Umbilical cord (tissue), 2 donors: ENCODE results near the gene DHX40. TPM values are rescaled to one million over a fixed set of nuclear protein-coding genes. Genes with fewer than 3 reads are reported as not detected.
"Not testable (repeated sequence)": the region's sequence is repeated elsewhere in the genome, so short reads cannot be mapped to it uniquely, and the experiment has no call there.

Source experiments
- DNase-seq: peaks from one replicate; pipeline ENCODE4 v3.0.0-alpha.2; 2015; ENCODE audit warnings: low spot score
- total RNA-seq: library from RNA; depleted of rRNA; stranded (reverse); fragments of >200 nt; gene quantifications from one replicate; pipeline ENCODE4 v1.2.3, GENCODE V29; 2014; ENCODE audit warnings: low replicate concordance; ENCODE audit not compliant: insufficient read depth

The DHX40 gene
- total RNA-seq, 1 donor from 2014 or later, result 66.4 TPM

- DNase-seq, result no peak
Measured at GRCh38 chr17:59631276-59631675, 65.9 kb downstream of the DHX40 start.

- no peak for DNase-seq
Measured at GRCh38 chr17:59632398-59632797, 67.0 kb downstream of the DHX40 start.

GRCh38 chr17:59633658-59634359, 68.4 kb downstream of the DHX40 start:
- no peak for DNase-seq

- peak; percentile 75 for DNase-seq
Measured at GRCh38 chr17:59634632-59635541, 69.5 kb downstream of the DHX40 start.

- no peak for DNase-seq
Measured at GRCh38 chr17:59637611-59638310, 72.4 kb downstream of the DHX40 start.

- no peak for DNase-seq
Measured at GRCh38 chr17:59638553-59638952, 73.1 kb downstream of the DHX40 start.

- no peak for DNase-seq
Measured at GRCh38 chr17:59641799-59642484, 76.5 kb downstream of the DHX40 start.

GRCh38 chr17:59642565-59642964, 77.2 kb downstream of the DHX40 start:
- no peak for DNase-seq

GRCh38 chr17:59643159-59644140, 78.0 kb downstream of the DHX40 start:
- no peak for DNase-seq

- DNase-seq, result no peak
Measured at GRCh38 chr17:59647288-59647687, 81.9 kb downstream of the DHX40 start.

- DNase-seq, result no peak
Measured at GRCh38 chr17:59649886-59650285, 84.5 kb downstream of the DHX40 start.

GRCh38 chr17:59650642-59651041, 85.2 kb downstream of the DHX40 start:
- no peak for DNase-seq

GRCh38 chr17:59651346-59651745, 85.9 kb downstream of the DHX40 start:
- DNase-seq, result no peak

- DNase-seq, result no peak
Measured at GRCh38 chr17:59652119-59652518, 86.7 kb downstream of the DHX40 start.

- not testable (repeated sequence) for DNase-seq
Measured at GRCh38 chr17:59656624-59657023, 91.2 kb downstream of the DHX40 start.

Other genes starting within 250 kb of the DHX40 start
- gene YPEL2, start 234.0 kb upstream of the DHX40 start, total RNA-seq, result 54.4 TPM
- gene CLTC, start 54.3 kb downstream of the DHX40 start, total RNA-seq, result 298 TPM
- 7.9 TPM for gene PTRH2, start 141.8 kb downstream of the DHX40 start, total RNA-seq
- 401 TPM for gene VMP1, start 142.0 kb downstream of the DHX40 start, total RNA-seq